ENCODE results near the gene KCND1. TPM values are rescaled to one million over a fixed set of nuclear protein-coding genes. Genes with fewer than 3 reads are reported as not detected.

Gene KCND1
- total and polyA plus RNA-seq, 10 donors, result 1.5 to 3.7 (median 2.1) TPM

DNA sequence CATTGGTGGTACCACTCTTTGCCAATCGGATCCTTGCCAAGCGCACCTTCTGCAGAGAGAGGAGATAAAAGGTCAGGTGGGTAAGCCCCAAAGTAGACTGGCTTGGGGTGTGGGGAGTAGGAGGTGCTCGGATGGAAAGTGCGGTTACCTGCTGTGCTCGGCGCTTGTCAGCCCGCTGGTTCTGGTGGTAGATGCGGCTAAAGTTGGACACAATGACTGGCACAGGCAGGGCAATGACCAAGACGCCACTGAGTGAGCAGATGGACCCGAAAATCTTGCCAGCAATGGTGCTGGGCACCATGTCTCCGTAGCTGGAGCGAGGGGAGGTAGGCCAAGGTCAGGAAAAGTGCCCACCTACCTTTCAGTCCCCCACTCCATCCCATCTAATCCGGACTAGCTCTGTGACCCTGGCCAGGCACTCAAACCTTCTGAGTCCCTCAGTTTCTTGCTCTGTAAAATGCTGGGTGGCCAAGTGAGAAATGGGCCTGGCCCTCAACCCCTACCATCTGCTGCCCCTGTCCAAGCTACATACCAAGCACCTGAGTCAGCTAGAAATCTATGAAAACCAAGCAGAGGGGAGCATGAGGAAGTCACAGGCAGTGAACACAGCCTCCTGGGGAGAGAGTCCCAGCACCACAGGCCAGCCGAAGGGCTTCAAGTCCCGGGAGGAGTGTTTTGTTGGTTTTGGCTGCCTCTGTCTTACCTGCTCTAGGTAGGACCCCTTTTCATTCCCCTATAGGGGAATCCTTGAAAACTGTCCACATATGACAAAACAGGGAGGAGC is 4.7 kb downstream of the KCND1 start:
- H3K36me3 ChIP-seq, result peaks cover 0 to 7% (median 0%) of the 10 kb centered on the region in 6 donors
- no peak overlapping the region for H3K27ac ChIP-seq
- intact Hi-C loops (cut with DNase I; ENCODE audit: low total_unique reads), result no loop called here
- no peaks in the 10 kb centered on the region for H3K9me3 ChIP-seq
- H3K27me3 ChIP-seq (replicated peaks in 1 of 7), result peaks cover 0 to 9% (median 0%) of the 10 kb centered on the region in 7 donors
- no peak overlapping the region for H3K4me3 ChIP-seq
- DNase-seq, result no peak
- 85 to 94% (median 89%) methylated on average over 5 to 15 of the region's 15 CpGs for WGBS, 5 donors
- H3K4me1 ChIP-seq, result peaks cover 0 to 26% (median 8%) of the 10 kb centered on the region in 6 donors
- TF ChIP-seq POLR2A (IDR thresholded peaks at IDR 0.05), result no peak

DNA sequence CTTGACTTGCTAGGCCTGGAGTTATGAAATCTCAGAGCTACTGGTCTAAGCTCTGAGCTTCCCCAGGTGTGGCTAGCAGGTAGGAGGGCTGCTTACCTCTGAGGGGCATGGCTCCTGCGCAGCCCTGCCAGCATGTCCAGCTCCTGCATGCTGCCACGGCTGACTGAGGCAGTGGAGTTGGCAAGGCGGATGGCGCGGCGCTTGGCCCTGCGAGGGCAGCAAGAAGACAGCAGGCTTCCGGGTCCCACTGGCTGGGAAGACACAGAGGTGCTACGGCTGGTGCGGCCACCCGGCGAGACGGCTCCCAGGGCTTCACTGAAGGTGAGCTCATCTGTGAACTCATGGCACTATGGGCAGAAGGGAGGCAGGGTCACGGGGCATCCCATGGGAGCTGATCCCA is 5.7 kb downstream of the KCND1 start:
- H3K4me3 ChIP-seq, result no peak overlapping the region
- intact Hi-C loops (cut with DNase I; ENCODE audit: low total_unique reads), result no loop called here
- TF ChIP-seq POLR2AphosphoS5 (IDR thresholded peaks at IDR 0.05), result no peak
- TF ChIP-seq, protein P1, sequence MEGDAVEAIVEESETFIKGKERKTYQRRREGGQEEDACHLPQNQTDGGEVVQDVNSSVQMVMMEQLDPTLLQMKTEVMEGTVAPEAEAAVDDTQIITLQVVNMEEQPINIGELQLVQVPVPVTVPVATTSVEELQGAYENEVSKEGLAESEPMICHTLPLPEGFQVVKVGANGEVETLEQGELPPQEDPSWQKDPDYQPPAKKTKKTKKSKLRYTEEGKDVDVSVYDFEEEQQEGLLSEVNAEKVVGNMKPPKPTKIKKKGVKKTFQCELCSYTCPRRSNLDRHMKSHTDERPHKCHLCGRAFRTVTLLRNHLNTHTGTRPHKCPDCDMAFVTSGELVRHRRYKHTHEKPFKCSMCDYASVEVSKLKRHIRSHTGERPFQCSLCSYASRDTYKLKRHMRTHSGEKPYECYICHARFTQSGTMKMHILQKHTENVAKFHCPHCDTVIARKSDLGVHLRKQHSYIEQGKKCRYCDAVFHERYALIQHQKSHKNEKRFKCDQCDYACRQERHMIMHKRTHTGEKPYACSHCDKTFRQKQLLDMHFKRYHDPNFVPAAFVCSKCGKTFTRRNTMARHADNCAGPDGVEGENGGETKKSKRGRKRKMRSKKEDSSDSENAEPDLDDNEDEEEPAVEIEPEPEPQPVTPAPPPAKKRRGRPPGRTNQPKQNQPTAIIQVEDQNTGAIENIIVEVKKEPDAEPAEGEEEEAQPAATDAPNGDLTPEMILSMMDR (IDR thresholded peaks at IDR 0.05 in 8 of 11, conservative IDR thresholded peaks at IDR 0.05 in 3 of 11), result no peak
- no peak for TF ChIP-seq POLR2A (IDR thresholded peaks at IDR 0.05)
- DNase-seq, result no peak
- H3K36me3 ChIP-seq, result peaks cover 0 to 7% (median 0%) of the 10 kb centered on the region in 6 donors
- H3K27me3 ChIP-seq (replicated peaks in 1 of 7), result no peaks in the 10 kb centered on the region
- WGBS, 5 donors, result 89 to 100% (median 96%) methylated on average over 5 to 14 of the region's 14 CpGs
- peaks cover 0 to 21% (median 4%) of the 10 kb centered on the region in 6 donors for H3K4me1 ChIP-seq
- no peak overlapping the region for H3K27ac ChIP-seq
- no peaks in the 10 kb centered on the region for H3K9me3 ChIP-seq

DNA sequence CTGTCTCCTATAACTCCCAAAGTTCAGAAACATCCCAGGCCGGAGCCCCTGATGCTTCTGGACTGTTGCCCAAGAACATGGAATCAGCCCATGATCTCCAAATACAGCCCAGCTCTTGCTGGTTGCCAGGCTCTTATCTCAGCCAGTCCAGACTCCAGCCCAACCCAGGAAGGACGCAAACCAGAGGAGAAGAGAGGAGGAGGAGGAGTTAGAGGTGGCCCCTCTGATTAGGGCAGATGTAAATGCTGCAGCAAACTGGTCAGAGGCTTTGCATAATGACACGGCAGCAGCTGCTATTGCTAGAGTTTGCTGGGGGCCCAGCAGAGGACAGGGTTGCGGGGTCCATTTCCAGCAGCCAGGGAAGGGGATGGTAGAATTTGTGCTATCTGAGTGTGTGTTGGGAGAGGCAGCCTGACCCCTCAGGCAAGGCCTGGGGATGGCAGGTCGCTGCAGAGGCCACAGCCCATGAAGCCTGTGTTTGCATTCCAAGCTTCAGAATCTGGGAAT is 10.0 kb downstream of the KCND1 start:
- no peak for DNase-seq
- Histone ChIP-seq H3K4me3 (peak overlapping the region in 1 of 8 donors; percentile 19), H3K27me3 (replicated peaks in 1 of 7) (no peaks in the 10 kb centered on the region), H3K27ac (peak overlapping the region in 4 of 8 donors; percentile 96 to 98 (median 98)), H3K4me1 (peaks cover 0 to 44% (median 14%) of the 10 kb centered on the region in 6 donors), H3K9me3 (no peaks in the 10 kb centered on the region), H3K36me3 (peaks cover 0 to 7% (median 0%) of the 10 kb centered on the region in 6 donors)
- WGBS, 5 donors, result 35 to 63% (median 53%) methylated on average over 4 to 5 of the region's 5 CpGs
- TF ChIP-seq, protein P1 (IDR thresholded peaks at IDR 0.05 in 8 of 11, conservative IDR thresholded peaks at IDR 0.05 in 3 of 11), result no peak
- TF ChIP-seq POLR2AphosphoS5 (IDR thresholded peaks at IDR 0.05), result peak in 2 of 3 donors; percentile 48 to 56
- intact Hi-C loops (cut with DNase I; ENCODE audit: low total_unique reads), result no loop called here

DNA sequence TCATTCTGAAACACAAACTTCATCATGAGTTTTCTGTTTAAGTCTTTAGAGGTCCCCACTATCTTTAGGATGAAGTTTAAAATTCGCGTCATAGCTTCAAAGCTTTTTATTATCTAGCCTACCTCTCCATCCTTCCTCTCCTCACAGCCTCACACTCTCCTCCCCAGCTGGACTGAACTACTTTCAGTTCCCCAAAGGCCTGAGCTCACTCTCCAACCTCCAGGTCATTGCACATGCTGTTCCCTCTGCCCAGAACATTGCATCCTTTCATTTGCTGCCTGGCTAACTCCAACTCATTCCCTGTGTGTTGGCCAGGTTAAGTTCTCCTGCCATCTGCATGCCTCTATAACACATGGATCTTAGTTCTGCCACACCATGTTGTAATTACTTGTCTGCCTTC is 11.4 kb downstream of the KCND1 start:
- peaks cover 7 to 58% (median 28%) of the 10 kb centered on the region in 6 donors for H3K4me1 ChIP-seq
- H3K27me3 ChIP-seq (replicated peaks in 1 of 7), result no peaks in the 10 kb centered on the region
- TF ChIP-seq, protein P1 (IDR thresholded peaks at IDR 0.05 in 8 of 11, conservative IDR thresholded peaks at IDR 0.05 in 3 of 11), result no peak
- TF ChIP-seq POLR2AphosphoS5 (IDR thresholded peaks at IDR 0.05) (peak in 1 of 3 donors; percentile 66), POLR2A (IDR thresholded peaks at IDR 0.05) (no peak)
- H3K36me3 ChIP-seq, result peaks cover 0 to 10% (median 2%) of the 10 kb centered on the region in 6 donors
- H3K9me3 ChIP-seq, result no peaks in the 10 kb centered on the region
- intact Hi-C loops (cut with DNase I; ENCODE audit: low total_unique reads), result no loop called here
- H3K4me3 ChIP-seq, result no peak overlapping the region
- DNase-seq, result no peak
- H3K27ac ChIP-seq, result peak overlapping the region in 5 of 8 donors; percentile 94 to 98 (median 97)
- WGBS, 5 donors, result 75 to 92% (median 80%) methylated on average over 2 of the region's 2 CpGs

All from spleen (tissue), 11 donors.